H1 (cell line): ENCODE results near the gene FHIT. TPM values are rescaled to one million over a fixed set of nuclear protein-coding genes. Genes with fewer than 3 reads are reported as not detected.

Source experiments
- JUND ChIP-seq: IDR thresholded peaks from 2 replicates; pipeline ENCODE4 v1.6.1; 2011; ENCODE audit warnings: mild to moderate bottlenecking, improper control_type of control experiment, low read length
- POLR2AphosphoS5 ChIP-seq: IDR thresholded peaks from 2 replicates; pipeline ENCODE4 v1.6.1; 2011; ENCODE audit warnings: low read depth, low read length
- polyA plus RNA-seq, 7 experiments: library from polyadenylated mRNA; depleted of rRNA in 3 of 7; stranded (reverse) in 5 of 7; unstranded in 2 of 7; fragments of >200 nt in 5 of 7; fragments of 200-250 nt in 2 of 7; gene quantifications; 1 replicate in 5 of 7; 2 replicates in 1 of 7; 4 replicates in 1 of 7; pipeline versions ENCODE4 v1.2.1 to v1.2.3, GENCODE V29; 2011 to 2013; ENCODE audit warnings: missing spikeins in 2 of 7, mixed read lengths in 2 of 7
- total RNA-seq: library from RNA; stranded (reverse); fragmentation: NEBNext Ultra II Directional; extraction: Animal tissue kit (Norgen Biotek cat#: 25700); gene quantifications from 2 replicates; pipeline ENCODE4 v1.2.1, GENCODE V29; 2021

Gene FHIT
- total and polyA plus RNA-seq, 2 of the 8 experiments (the other 6 are each of a cell fraction or from before 2014, with no cell fraction given): 1.2 to 3.2 TPM

DNA sequence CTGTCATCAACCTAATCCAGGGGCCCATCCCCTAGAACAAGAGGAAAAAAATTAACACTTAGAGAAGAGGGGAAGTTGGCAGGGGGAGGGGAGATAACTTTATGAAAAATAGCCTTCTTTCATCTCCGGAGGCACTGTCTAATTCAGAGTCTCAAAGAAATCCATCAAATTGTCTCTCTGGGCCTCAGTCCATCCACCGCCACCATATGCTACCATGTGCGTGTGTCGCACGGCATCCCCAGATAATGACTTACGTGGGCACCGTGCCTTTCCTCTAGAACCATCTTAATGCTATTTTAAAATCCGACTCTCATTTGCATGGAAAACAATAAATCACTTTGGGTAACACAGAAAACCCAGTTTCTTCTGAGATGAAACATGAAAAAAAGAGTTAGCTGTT lies 619.7 kb downstream of the FHIT start (continued):
- no peak for TF ChIP-seq JUND
- no peak for TF ChIP-seq POLR2AphosphoS5
